BJ (cell line): ENCODE results near the gene C1orf226. TPM values are rescaled to one million over a fixed set of nuclear protein-coding genes. Genes with fewer than 3 reads are reported as not detected.

ENCODE experiments used
- CTCF ChIA-PET: fragments of 350-600 bp; formaldehyde crosslinking; extraction: SDS; loops from one replicate; lab custom pipeline; 2021; ENCODE audit warnings: antibody characterized with exemption, inconsistent platforms; lab: Yijun Ruan, JAX
- POLR2A ChIA-PET: fragments of 300-600 bp; sonication (Branson Sonifier 250); formaldehyde crosslinking; extraction: SDS; loops from one replicate; lab custom pipeline; 2021; ENCODE audit warnings: antibody characterized with exemption; lab: Charles Lee
- DNase-seq: peaks from one replicate; pipeline ENCODE4 v3.0.0-alpha.2; 2011; ENCODE audit warnings: low read depth
- H3K27me3 ChIP-seq: 2 replicates; pipeline ENCODE4 v1.6.0; 2011; ENCODE audit warnings: low read length; ENCODE audit not compliant: control insufficient read depth, insufficient read depth
- H3K36me3 ChIP-seq: 2 replicates; pipeline ENCODE4 v1.5.1; 2011; ENCODE audit warnings: low read length; ENCODE audit not compliant: control insufficient read depth, insufficient read depth
- H3K4me3 ChIP-seq: 2 replicates; pipeline ENCODE4 v1.5.1; 2011; ENCODE audit warnings: low read depth, mild to moderate bottlenecking, control low read depth, low read length
- CTCF ChIP-seq: IDR thresholded peaks from 2 replicates; pipeline ENCODE4 v1.5.1; 2011; ENCODE audit warnings: low read depth, mild to moderate bottlenecking, control low read depth, inconsistent platforms, low read length, moderate library complexity; ENCODE audit not compliant: insufficient read depth
- polyA plus RNA-seq: library from polyadenylated mRNA; depleted of rRNA; stranded (reverse); fragments of >200 nt; gene quantifications from 2 replicates; pipeline ENCODE4 v1.2.3, GENCODE V29; 2011

The C1orf226 gene
- polyA plus RNA-seq, 1 experiment = 1.3 TPM

- no peaks in the 10 kb centered on the region for H3K27me3 ChIP-seq
- DNase-seq = no peak
- no peak for TF ChIP-seq CTCF
- CTCF ChIA-PET = interaction anchor here (1.0 to 2.0 kb wide), 3 partner anchors 9 to 96 kb away, joined by 3 to 9 read pairs (median 5); partner anchors contain the start of gene C1orf226
- POLR2A ChIA-PET = no interaction called here
- no peaks in the 10 kb centered on the region for H3K36me3 ChIP-seq
- no peak overlapping the region for H3K4me3 ChIP-seq
Observed at GRCh38 chr1:162372159-162373071, 9.1 kb upstream of the C1orf226 start.

GRCh38 chr1:162373072-162373427, 8.5 kb upstream of the C1orf226 start:
- H3K27me3 ChIP-seq = no peaks in the 10 kb centered on the region
- no peak overlapping the region for H3K4me3 ChIP-seq
- TF ChIP-seq CTCF = no peak
- DNase-seq = no peak
- ChIA-PET POLR2A (no interaction called here), CTCF (interaction anchor here (2.0 kb wide), 2 partner anchors 9 to 15 kb away, joined by 5 to 9 read pairs; partner anchors contain the start of gene C1orf226)
- no peaks in the 10 kb centered on the region for H3K36me3 ChIP-seq

GRCh38 chr1:162373541-162374260, 7.8 kb upstream of the C1orf226 start:
- Histone ChIP-seq H3K27me3 (no peaks in the 10 kb centered on the region), H3K4me3 (no peak overlapping the region), H3K36me3 (no peaks in the 10 kb centered on the region)
- ChIA-PET CTCF (interaction anchor here (0.8 to 2.0 kb wide), 2 partner anchors 16 kb away, joined by 3 to 5 read pairs; no protein-coding TSS in a partner anchor), POLR2A (no interaction called here)
- DNase-seq = peak; percentile 49
- no peak for TF ChIP-seq CTCF

GRCh38 chr1:162374406-162374805, 7.1 kb upstream of the C1orf226 start:
- ChIA-PET CTCF (interaction anchor here (0.8 kb wide), 1 partner anchor 17 kb away, joined by 3 read pairs; no protein-coding TSS in a partner anchor), POLR2A (no interaction called here)
- TF ChIP-seq CTCF = no peak

GRCh38 chr1:162375463-162375862, 6.1 kb upstream of the C1orf226 start:
- ChIA-PET POLR2A (no interaction called here), CTCF (interaction anchor here (0.7 kb wide), 1 partner anchor 12 kb away, joined by 3 read pairs; no protein-coding TSS in a partner anchor)
- TF ChIP-seq CTCF = no peak

More at GRCh38 chr1:162374406-162374805, 7.1 kb upstream of the C1orf226 start:
- Histone ChIP-seq H3K36me3 (no peaks in the 10 kb centered on the region), H3K4me3 (no peak overlapping the region), H3K27me3 (no peaks in the 10 kb centered on the region)
- no peak for DNase-seq

More at GRCh38 chr1:162375463-162375862, 6.1 kb upstream of the C1orf226 start:
- Histone ChIP-seq H3K4me3 (no peak overlapping the region), H3K36me3 (no peaks in the 10 kb centered on the region), H3K27me3 (no peaks in the 10 kb centered on the region)
- no peak for DNase-seq
